DMS114 treated with DMSO at 0.1 percent for 48 hours (cell line): ENCODE data around the gene SERPINE1.

Experiments
- DNase-seq: peaks from one replicate; lab custom pipeline; 2025; ENCODE audit not compliant: unreplicated experiment; lab: John Stamatoyannopoulos, UW

The SERPINE1 gene

GRCh38 chr7:101166909-101167644 lies 40.2 kb downstream of the SERPINE1 start:
- no peak for DNase-seq

GRCh38 chr7:101167645-101168411 lies 40.9 kb downstream of the SERPINE1 start:
- no peak for DNase-seq

- DNase-seq, result no peak
Measured at GRCh38 chr7:101168412-101169049, 41.6 kb downstream of the SERPINE1 start.

- DNase-seq, result no peak
Measured at GRCh38 chr7:101169110-101169837, 42.4 kb downstream of the SERPINE1 start.

GRCh38 chr7:101169838-101170551 lies 43.1 kb downstream of the SERPINE1 start:
- peak; percentile 58 for DNase-seq

- DNase-seq, result no peak
Measured at GRCh38 chr7:101170617-101171441, 43.9 kb downstream of the SERPINE1 start.

GRCh38 chr7:101171442-101171837 lies 44.5 kb downstream of the SERPINE1 start:
- DNase-seq, result no peak

- DNase-seq, result no peak
Measured at GRCh38 chr7:101172005-101172853, 45.3 kb downstream of the SERPINE1 start.

GRCh38 chr7:101172854-101173751 lies 46.2 kb downstream of the SERPINE1 start:
- no peak for DNase-seq

GRCh38 chr7:101173752-101174244 lies 46.9 kb downstream of the SERPINE1 start:
- DNase-seq, result no peak

GRCh38 chr7:101174322-101174854 lies 47.5 kb downstream of the SERPINE1 start:
- DNase-seq, result no peak

- DNase-seq, result no peak
Measured at GRCh38 chr7:101175664-101176063, 48.8 kb downstream of the SERPINE1 start.

- DNase-seq, result no peak
Measured at GRCh38 chr7:101177644-101178043, 50.7 kb downstream of the SERPINE1 start.

- DNase-seq, result no peak
Measured at GRCh38 chr7:101179117-101179516, 52.2 kb downstream of the SERPINE1 start.

- no peak for DNase-seq
Measured at GRCh38 chr7:101179713-101180112, 52.8 kb downstream of the SERPINE1 start.

- DNase-seq, result no peak
Measured at GRCh38 chr7:101180130-101180755, 53.3 kb downstream of the SERPINE1 start, which contains the start of gene NAT16. NAT16 (minus strand) TSS chr7:101180293; CDS start chr7:101174807, 5,486 bp downstream.
